M059J (cell line): ENCODE data around the gene SPRED2. TPM values are rescaled to one million over a fixed set of nuclear protein-coding genes. Genes with fewer than 3 reads are reported as not detected.
A peak's percentile ranks its signal among the peaks of the same experiment; 100 is the strongest.

Experiments
- DNase-seq: peaks from one replicate; pipeline ENCODE4 v3.0.0-alpha.2; 2012; ENCODE audit warnings: low read depth
- total RNA-seq: library from RNA; depleted of rRNA; stranded (reverse); fragments of >200 nt; shearing (Covaris generic); gene quantifications from 2 replicates; pipeline ENCODE4 v1.2.3, GENCODE V29; 2014

SPRED2 gene
- total RNA-seq, 1 experiment from 2014 or later = 11.6 TPM

DNA sequence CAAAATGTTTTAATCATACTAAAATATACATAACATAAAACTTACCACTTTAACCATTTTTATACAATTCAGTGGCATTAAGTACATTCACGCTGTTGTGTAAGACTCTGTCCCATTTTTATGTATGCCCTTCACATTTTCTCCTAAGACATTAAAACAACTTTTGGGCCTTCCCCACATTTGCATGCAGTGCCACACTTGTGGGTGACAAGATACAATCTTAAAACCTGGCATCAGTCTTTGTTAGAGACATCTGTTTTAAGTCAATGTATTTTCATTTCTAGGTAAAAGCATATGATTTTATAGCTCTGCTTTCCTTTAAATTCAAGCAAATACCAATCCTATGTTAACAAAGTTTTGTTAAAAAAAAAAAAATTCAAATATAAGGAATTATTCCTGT lies 17.3 kb downstream of the SPRED2 start:
- no peak for DNase-seq

DNA sequence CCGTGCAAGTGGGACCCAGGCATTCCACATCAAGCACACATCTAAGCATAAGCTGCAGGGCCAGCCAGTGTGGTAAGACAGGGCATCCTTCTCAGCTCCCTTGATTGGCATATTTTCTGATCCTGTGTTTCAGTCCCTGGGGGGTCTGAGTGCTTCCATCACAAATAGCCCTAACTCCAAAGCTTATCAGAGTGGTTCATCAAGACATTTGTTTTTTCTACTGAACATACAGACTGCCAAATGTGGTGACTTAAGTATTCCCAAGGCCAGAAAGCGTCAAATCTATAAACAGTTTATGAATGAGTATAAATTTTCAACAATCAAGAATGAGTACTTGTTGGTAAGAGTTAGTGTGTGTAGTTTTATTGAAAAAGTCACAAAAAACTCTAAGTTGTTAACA lies 18.8 kb downstream of the SPRED2 start:
- DNase-seq = peak; percentile 59

DNA sequence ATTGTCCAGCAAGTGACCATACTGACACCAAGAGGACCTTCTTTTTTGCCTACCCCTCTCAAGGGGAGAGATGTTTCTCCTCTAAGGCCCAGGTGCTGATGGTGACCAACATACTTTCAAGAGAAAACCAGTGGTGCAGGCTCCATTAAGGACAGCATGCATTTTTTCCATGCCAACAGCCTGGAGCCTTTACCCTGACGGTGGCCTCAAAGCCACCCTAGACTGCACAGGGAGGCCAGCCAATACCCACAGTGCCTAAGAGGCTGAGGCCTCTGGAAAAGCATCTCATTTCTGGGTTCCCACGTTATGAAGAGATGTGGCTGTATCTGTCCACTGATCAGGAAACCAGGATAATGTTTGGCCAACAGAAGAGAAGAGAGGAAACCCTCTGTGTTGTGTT lies 19.3 kb downstream of the SPRED2 start:
- DNase-seq = no peak

DNA sequence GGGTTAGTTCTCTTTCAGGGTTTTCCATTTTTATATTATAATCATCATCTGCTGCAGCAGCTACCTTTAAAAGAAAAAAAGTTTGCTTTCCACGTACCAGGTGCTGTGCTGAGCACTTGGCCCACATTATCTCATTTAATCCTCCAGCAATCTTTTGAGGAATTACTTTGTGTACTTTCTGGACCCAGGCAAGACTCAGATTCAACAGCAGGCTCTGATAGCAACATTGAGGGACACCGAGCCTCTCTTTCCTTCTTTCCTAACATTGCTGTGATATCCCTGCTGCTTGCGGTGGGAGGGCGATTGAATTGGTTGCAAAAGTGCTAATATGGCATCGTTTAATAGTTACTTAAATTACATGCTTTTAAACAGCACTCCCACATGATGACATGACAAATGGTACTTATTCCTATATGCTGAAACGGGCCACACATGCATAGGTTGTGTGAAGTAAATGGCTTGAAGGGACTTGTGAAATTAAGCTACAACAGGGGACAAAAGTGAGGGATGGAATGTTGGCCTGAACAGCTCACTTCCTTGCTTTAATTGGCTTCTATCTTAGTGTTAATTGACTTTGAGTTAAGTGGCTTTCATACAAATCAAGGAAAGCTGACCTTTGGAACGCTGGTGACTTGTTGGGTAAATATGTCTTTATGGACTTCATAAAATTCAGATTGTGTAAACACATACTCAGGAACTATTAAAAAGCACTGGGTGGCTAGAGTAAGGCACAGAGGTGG lies 21.2 kb downstream of the SPRED2 start:
- no peak for DNase-seq

DNA sequence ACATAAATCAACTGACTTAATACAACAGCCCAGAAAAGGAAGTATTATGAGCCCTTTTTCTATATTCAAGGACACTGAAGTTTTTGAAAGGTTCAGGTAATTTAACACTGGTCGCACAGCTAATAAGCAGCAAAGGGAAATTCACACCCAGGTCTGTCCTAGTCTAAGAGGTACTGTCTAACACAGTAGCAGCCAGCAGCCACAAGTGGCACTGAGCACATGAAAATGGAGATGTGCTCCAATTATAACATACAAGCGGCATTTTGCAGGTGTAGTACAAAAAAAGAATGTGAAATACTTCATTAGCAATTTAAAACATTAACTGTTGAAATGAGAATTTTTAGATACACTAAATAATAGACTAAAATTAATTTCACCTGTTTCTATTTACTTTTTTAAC lies 23.4 kb downstream of the SPRED2 start:
- no peak for DNase-seq

DNA sequence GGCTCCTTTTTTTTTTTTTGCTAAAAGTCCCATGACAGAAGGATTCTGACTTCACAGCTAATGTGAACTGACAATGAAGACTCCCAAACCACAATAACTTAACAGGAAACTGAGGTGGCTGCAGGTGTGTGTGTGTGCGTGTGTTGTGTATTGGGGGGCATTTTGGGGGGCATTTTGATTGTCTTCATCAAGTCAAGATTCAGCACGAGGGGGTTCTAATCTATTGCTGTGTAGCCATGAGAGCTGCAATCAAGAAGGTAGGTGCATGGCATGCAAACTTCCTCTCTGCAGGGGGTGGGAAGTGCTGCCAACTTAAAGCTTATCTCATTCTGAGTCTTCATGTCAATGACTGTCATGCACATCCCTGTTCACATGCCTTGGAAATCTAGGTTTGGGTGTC lies 25.2 kb downstream of the SPRED2 start:
- DNase-seq = peak; percentile 48

DNA sequence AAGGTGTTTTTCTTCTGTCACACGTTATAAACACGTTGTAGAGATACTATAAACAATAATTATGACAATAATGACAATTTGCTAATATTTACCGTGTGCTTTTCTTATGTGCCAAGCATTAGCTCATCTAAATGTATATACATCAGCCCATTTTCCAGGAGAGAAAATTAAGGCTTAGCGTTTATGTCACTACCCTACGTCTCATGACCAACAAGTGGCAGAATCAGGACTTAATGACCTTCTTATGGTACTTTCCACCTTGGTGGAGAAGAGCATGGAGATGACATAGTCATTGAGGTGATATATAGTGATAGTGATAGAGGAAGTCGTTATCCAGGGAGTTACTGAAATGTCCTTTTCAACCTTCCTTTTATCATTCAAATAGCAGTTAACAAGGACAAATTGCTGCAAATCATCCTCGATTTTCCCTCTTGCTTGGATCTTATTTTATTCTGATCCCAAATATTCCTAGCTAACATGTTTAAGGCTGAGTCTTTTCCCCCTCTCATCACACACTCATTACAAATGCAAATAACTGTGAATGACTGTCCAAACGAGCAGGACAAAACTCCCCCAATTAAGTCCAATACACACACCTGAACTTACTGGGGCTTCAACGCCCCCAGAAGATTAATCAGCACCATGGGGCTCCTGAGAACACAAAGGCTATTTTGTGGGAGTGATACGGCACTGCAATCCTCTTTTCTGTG lies 27.3 kb downstream of the SPRED2 start:
- no peak for DNase-seq

DNA sequence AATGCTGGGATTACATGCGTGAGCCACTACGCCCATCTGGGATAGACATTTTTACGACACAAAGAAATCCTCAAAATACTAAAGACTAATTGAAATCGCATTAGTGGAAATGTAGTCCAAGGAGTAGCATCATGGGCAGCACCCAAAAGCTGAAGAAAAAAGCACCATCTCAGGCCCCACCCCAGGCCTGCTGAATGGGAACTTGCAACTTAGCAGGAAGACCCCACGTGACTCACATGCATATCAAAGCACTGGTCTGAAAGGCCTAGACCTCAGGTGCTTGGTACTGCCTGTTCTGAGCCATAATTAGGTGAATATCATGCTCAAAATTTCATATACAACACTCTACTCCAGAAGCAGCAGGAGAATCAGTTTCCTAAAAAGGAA lies 28.9 kb downstream of the SPRED2 start:
- no peak for DNase-seq

DNA sequence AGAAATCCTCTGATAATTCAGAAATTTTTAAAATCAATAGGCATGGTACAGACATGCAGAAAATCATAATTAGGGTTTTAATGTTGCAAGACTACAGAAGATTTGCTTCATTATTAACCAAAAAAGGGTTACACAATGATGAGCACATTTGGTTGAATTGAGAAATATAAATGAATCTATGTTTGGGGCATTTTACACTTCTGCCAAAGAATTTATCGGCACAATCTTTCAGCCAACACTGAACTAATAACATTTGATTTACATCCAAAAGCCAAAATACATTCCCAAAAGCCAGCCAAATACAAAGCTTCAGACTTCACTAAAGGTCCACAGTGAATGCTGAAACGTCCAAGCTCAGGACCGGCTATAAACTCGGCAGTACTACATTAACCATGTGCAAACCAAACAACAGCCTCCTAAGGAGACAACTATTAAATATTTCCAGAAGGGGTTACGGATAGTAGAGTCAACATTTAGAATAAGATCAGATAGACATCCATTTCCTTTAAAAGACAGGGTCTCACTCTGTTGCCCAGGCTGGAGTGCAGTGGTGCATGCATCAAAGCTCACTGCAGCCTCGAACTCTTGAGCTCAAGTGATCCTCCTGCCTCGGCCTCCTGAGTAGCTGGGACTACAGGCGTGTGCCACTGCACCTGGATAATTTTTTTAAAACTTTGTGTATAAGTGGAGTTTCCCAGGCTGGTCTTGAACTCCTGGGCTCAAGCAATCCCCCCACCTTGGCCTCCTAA lies 29.4 kb downstream of the SPRED2 start:
- DNase-seq = no peak

DNA sequence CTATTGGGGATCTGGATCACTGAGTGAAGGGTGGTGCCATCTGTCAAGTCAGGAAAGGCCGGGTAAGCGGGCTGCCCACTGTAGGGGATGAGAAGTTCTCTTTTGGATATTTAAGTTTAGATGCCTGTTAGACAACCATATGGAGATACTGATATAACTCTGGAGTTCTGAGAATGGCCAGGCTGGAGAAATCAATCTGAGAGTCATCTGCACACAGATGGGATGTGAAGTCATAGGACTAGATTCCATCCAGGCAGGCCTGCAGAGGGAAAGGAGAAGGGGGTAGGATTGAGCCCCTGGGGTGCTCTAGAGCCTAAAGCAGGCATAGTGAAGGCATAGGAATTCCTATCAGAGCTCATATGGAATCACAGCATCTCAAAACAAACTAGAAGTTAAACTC lies 30.1 kb downstream of the SPRED2 start:
- no peak for DNase-seq

DNA sequence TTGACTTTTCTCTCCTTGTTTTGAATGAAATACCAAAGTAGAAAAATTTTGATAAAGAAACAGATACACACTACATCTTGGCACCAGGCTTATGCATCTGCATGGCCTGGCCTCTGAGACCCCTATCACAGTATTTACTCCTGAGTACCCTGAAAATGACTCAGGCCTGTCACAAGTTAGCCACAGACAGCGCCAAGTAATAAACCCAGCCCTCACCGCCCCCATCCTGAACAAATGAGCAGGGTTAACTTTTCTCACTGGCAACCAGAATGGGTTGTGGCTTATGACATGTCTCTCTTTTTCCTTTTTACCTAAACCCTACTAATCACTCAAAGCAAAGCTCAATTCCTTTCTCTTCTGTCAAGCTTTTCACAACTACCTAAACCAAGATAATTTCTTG lies 35.3 kb downstream of the SPRED2 start:
- peak; percentile 26 for DNase-seq

DNA sequence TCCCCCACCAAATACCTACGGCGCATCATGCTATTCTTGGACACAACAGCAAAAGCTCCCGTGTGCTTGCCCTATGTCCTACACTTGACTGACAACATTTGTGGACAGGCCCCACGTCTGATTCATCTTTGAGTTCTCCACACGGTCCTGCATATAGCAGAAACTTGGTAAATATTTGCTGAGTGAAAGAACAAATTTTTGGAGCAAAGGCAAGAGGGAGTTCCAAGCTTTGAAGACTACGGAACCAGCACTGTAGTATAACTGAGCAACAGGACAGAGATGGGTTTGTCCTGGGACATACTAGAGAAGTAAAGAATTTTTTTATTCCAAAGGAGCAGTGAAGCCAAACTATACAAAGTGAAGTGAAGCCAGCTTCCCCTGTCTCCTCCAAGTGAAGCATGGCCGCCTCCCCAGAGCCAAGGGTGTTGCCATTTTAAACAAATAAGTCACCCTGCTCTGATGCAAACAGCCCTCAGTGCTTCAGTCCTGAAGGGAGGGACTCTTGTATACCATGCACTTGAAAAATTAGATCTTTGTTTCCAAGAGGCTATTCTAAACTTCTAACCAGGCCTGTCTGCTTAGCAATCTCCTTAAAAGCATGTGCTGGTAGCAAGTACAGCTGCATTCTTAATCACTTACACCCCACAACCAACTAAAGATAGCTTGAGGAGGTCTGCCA lies 35.9 kb downstream of the SPRED2 start:
- DNase-seq = no peak

DNA sequence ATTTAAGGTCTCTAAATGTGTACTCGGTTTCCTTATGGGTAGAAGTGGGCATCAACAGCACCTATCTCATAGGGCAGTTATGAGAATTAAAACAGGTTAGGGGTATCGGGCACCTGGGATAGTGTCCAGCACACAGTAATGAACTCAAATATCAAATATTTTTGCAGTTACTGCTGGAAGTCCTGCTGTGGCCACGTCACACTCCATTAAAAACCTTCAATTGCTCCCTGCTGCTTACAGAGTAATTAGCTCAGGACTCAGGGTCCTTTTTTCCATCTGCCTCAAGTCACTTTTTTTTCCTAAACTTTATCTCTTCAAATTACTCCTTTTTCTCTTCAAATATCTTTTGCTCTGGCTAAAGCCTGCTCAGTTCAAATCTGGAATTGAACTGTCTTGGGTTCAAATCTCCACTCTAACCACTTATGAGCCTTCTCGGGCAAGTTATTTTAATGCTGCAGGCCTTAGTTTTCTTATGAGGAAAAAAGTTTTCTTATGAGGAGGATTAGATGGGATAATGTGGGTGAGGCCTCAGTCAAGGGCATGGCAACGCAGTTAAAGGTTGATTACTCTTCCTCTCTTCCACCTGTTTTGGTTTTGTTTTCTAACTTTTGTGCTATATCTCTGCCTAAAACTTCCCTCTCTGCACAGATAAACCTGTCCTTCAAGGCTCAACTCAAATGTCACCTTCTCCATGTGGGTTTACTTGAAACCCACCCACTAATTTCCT lies 36.6 kb downstream of the SPRED2 start:
- DNase-seq = no peak

DNA sequence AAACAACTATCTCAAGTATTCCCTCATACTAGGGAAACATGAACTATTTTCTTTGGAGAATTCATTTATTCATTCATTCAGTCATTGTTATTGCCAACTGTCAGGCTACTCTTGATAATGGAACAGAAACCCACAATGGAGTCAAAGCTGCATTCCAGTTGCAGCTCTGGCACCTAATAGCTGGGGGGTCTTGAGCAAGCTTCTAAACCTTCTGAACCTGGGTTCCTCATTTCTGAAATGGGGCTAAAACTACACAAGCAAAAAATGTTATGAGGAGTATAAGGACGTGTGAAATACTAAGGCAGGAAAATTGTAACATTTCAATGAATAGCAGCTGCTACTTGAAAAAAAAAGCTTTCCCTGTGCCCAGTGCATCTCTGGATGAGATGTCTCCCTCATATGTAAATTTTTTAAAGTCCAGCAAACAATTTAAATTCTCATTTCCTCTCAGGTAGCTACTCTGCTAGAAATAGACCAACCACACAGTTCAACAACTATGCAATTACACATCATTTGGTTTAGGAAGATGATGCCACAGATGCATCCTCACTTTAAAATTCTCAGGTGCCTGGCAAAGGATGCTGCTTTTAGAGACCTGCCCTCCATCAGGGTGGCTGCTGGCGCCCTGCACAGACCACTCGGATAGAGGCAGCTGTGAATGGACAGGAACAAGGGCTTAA lies 38.5 kb downstream of the SPRED2 start:
- DNase-seq = no peak

DNA sequence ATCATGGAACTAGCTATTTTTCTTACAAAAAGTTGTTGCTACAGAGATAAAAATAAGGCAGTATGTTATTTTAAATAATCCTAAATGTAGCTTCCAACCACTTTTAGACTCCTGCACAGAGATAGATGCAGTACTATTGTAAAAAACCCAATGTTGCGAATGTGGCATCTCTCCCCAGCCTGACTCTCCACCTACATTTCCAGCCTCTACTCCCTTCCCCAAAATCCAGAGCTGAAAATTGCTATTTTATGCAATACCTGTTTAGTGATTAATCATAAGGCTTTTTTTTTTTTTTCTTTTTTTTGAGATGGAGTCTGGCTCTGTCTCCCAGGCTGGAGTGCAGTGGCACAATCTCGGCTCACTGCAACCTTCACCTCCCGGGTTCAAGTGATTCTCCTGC lies 39.4 kb downstream of the SPRED2 start:
- no peak for DNase-seq

DNA sequence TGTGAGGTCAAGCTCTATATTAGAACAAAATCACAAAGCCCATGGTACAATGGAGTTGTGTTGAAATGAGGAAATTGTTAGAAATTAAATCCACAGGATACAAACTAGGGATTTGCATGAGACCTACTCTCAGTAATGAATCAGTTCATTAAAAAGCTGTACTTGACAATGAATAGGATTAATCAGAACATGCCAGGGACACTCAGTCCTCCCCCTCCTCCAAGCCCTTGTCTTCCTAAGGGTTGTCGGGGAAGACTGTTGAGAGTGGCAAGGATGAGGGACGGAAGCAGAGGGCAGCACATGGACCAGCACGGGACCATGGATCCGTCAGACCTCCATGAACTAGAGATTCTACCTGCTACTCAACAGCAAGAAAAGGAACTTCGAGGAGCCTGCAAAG lies 39.8 kb downstream of the SPRED2 start:
- DNase-seq = no peak

DNA sequence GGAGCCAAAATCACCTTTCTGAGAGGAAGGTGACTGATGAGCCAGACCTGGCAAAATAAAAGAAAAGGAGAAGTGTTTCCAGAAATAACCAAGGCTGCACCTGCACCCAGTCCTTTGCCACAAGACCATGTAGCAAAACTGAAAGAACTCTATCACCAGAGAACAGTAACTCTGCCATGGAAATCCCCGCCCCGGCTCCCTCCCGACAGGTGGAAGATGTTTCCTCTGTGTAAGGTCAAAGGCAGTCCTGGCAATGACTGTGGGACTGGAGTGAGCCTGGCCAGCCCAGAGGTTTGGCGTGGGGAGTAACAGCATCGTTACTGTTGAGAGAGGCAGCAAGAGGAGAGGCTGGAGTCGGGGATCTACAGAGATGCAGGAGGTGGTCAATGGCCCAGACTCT lies 42.3 kb downstream of the SPRED2 start:
- no peak for DNase-seq

DNA sequence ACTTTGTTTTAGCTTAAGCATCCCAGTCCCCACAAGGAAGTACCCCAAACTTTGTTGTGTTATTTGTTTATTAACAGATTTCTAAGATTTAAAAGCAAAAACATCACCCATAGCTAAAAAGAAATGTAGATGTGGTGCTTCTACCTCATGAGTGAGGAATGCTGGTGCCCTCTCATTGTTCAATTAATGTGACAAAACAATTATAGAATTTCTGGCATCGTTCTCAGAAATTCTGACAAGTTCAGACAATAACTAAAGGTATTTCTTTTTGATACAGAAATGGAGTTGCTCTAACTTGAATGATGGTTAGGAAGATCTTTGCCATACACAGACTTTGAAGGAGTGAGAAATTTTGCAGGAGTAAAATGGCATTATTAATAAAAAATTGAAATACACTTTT lies 42.9 kb downstream of the SPRED2 start:
- no peak for DNase-seq

DNA sequence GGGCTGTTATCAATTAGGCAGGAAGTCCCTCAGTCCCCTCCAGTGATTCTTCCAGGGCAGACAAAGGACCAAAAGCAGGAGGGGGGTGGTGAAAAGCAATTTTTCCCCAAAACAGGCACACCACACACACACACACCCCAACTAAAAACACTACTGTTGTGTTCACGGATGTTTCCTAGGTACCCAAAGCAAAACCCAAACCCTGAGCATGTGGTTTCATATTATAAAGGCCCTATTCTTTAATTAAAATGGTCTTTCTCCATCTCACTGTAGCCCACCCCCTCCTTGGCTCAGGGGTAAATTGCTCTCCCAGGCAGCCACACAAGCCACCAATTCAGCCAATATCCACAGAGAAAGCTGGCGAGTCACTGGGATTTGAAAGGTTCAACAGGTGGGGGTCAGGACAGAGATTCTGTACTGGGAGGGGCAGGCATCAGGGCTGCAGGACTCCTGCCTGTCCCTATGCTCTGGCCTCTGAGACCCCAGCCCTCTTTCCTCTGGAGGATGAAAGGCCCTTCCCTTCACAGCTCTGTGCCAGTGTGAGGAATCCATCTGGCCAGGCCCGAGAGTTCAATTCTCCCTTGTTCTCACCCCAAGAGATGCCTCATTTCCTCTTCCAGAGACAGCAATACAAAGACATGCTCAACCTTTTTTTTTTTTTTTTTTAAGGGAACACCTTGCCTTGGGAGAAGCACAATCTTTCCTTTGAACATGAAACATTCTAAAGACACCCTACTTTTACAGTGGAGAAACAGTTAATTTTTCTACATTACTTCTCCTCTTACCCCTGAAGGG lies 43.6 kb downstream of the SPRED2 start:
- DNase-seq = peak; percentile 14

DNA sequence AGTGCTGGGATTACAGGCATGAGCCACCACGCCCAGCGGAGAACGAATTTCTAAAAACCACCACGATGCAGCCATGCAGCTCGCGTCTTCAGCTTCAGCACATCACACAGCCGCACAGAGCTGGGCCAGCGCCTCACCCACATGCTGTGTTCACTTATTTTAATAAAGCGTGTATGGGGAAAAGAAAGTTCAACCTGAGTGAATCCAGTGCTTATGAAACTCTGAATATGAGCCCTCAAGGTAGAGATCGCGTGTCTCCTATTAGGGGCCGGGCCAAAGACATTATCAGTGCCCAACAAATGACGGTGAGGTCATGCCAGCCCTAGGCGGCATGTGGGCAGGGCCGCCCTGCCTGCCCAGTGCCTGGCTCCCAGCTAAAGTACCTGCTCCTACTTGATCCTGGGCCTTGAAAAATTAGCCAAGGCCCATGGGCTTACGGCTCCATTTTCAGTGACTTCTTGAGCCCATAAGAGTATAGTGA lies 44.3 kb downstream of the SPRED2 start:
- DNase-seq = no peak
